H54 (cell line): ENCODE data around the gene RAD1.

Experiments
- DNase-seq: peaks from one replicate; pipeline ENCODE4 v3.0.0; 2011; ENCODE audit warnings: low spot score, mixed read lengths; ENCODE audit not compliant: insufficient read length
- FAIRE-seq: peaks from 3 replicates; lab custom pipeline; 2011; peaks lifted over from hg19 to GRCh38; lab: Jason Lieb, UNC
- POLR2A ChIP-seq: IDR thresholded peaks from 2 replicates; pipeline ENCODE4 v1.6.1; 2011; ENCODE audit warnings: low read depth, mild to moderate bottlenecking, low read length

RAD1 gene

DNA sequence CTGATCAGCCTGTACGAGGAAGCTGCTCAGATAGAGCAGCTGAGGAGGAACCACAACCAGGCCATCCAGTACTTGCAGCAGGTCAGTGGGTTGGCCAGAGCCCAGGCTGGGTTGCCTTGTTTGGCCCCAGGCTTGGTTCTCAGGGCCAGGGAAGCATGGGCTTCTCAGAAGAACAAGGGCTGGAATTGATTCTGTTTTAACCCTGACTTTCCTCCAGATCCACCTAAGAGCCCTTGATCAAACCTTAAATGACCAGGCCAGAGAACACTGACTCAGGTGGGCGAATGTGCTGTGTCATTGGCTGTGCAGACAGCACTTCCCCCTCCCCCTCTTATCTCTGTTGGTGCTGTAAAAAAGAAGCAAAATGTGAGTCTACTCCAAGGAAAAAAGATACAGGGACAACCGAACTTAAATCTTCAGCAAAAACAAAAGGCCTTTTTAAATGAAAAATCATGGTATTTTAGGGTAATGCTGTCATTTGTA lies 48.3 kb downstream of the RAD1 start:
- DNase-seq, result no peak
- no peak for FAIRE-seq
- no peak for TF ChIP-seq POLR2A

DNA sequence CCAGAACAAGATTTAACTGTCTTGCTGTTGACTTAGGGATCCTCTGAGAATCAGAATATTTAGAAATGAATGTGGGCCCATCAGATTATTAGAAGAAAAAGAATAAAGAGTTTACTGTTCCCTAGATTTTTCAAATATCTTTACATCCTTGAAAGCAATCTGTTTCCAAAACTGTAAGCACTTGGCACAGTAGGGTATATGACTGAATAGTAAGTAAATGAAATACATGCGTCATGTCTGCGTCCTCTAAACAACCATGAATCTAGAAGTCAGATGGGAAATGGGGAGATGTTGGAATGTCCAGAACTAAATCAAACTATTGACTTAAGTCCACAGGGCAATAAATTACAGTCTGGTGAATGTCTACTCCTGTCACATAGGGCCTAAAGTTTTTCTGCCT lies 50.2 kb downstream of the RAD1 start:
- no peak for TF ChIP-seq POLR2A
- DNase-seq, result no peak
- FAIRE-seq, result no peak

DNA sequence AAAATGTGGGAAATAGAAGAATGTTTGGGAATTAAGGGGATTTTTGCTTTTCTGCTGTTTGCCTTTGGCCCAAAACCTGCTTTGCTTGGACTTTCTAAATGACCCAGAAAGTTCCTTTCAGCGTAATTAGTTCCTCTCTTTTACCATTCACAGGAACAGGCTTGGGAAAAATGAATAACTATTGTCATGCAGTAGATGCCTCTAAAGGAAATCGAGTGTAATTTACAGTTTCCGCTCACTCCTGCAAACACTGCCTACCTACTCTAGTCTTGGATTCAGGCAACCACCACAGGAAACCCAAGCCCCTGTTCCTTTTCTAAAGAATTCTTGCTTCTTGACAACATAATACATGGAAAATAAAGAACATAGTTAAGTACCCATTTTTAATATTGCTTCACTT lies 51.4 kb downstream of the RAD1 start:
- TF ChIP-seq POLR2A, result no peak
- FAIRE-seq, result no peak
- DNase-seq, result no peak

DNA sequence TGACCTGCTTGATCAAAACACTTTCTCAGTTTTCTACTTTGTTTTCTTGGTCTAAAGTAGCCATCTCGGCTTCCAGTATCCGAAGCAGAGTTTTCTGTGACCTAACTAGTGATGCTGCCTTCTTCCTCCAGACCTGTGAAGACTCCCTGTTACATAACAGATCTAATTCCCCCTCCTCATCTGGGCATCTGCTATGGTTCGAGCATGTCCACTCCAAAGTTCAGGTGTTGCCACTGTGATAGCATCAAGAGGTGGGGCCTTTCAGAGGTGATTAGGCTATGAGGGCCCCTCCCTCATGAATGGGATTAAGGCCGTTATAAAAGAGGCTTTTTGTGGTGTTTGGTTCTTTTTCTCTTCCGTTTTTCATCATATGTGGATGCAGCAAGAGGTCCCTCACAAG lies 56.1 kb downstream of the RAD1 start:
- TF ChIP-seq POLR2A, result no peak
- no peak for DNase-seq
- FAIRE-seq, result no peak

DNA sequence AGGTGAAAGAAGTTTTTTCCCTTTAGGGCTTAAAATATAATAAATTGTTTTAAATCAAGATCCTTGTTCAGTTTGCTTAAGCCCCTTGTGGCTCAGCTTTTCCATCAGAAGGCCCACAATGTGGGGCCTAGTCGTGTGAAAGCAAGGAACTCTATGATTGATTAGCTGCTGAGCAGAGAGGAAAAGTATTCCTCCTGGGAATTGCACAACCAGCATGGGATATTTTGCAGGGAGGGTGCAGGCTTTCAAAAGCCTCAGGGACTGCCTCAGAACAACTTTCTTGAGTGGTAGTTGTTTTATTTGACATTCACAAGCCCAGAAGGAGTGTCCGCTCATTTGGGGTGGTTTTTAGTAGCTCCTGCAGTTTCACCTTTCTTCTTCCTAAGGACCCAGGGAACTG lies 56.5 kb downstream of the RAD1 start:
- no peak for DNase-seq
- no peak for TF ChIP-seq POLR2A
- FAIRE-seq, result no peak

DNA sequence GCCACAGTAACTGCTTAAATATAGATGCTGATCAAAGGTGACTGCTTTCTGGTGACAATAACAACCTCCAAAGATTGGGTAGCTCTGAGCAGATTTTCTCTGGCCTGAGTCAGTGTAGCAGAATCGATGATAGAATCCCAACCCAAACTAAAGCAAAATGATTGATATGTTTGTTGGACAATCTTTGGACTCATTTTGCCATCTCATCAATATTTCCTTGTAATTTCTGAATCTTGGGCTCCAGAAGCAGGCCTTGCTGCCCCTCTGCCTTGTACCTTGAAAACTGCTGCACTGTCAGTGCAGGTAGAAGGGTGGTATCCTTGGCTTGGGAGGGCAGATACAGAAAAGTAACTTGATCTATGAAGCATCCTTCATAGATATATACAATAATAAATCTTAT lies 57.4 kb downstream of the RAD1 start:
- TF ChIP-seq POLR2A, result no peak
- DNase-seq (no peak), FAIRE-seq (no peak)

DNA sequence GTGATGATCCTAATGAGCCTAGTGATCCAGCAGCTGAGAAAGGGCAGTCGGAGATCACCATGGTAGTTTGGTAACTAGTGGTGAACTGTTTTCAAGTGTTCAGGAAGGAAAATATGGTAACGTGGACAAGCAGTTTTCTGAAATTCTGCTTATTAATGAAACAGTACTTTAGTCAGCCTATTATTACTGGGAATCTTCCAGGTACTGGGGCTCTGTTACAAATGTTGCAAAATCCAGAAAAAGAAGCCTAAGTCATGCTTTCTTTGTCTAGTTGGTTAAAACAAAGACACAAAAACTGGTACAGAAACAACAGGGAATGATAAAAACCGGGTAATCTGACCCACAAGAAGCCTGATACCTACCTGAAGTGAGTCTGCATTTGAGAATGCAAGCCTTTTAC lies 58.1 kb downstream of the RAD1 start:
- TF ChIP-seq POLR2A, result no peak
- DNase-seq, result no peak
- FAIRE-seq, result no peak
